ENCODE measurements around the gene LMO1.

LMO1 gene

GRCh38 chr11:8288166-8288772 is 24.6 kb upstream of the LMO1 start:
- DNase-seq: no peak

- no peak for DNase-seq
Measured at GRCh38 chr11:8287703-8288102, 24.0 kb upstream of the LMO1 start.

- DNase-seq: no peak
Measured at GRCh38 chr11:8287297-8287696, 23.6 kb upstream of the LMO1 start.

- DNase-seq: no peak
Measured at GRCh38 chr11:8286886-8287285, 23.2 kb upstream of the LMO1 start.

GRCh38 chr11:8285796-8286195 is 22.1 kb upstream of the LMO1 start:
- no peak for DNase-seq

- DNase-seq: peak; percentile 35
Measured at GRCh38 chr11:8285228-8285627, 21.6 kb upstream of the LMO1 start.

- DNase-seq: peak; percentile 46
Measured at GRCh38 chr11:8283465-8284230, 20.0 kb upstream of the LMO1 start.

GRCh38 chr11:8283100-8283464 is 19.4 kb upstream of the LMO1 start:
- DNase-seq: no peak

- no peak for DNase-seq
Measured at GRCh38 chr11:8282631-8283030, 19.0 kb upstream of the LMO1 start.

- DNase-seq: no peak
Measured at GRCh38 chr11:8281266-8281665, 17.6 kb upstream of the LMO1 start.

- DNase-seq: no peak
Measured at GRCh38 chr11:8277691-8278090, 14.0 kb upstream of the LMO1 start.

- no peak for DNase-seq
Measured at GRCh38 chr11:8276528-8276927, 12.8 kb upstream of the LMO1 start.

- DNase-seq: no peak
Measured at GRCh38 chr11:8273287-8273686, 9.6 kb upstream of the LMO1 start.

- peak; percentile 12 for DNase-seq
Measured at GRCh38 chr11:8271106-8271886, 7.6 kb upstream of the LMO1 start.

- DNase-seq: no peak
Measured at GRCh38 chr11:8269636-8270035, 6.0 kb upstream of the LMO1 start.

GRCh38 chr11:8268530-8269400 is 5.1 kb upstream of the LMO1 start:
- DNase-seq: peak; percentile 50

- DNase-seq: peak; percentile 61
Measured at GRCh38 chr11:8267831-8268529, 4.3 kb upstream of the LMO1 start.

- DNase-seq: peak; percentile 39
Measured at GRCh38 chr11:8267280-8267679, 3.6 kb upstream of the LMO1 start.

- peak; percentile 34 for DNase-seq
Measured at GRCh38 chr11:8266246-8267241, 2.9 kb upstream of the LMO1 start.

GRCh38 chr11:8265681-8266241 is 2.1 kb upstream of the LMO1 start:
- peak; percentile 50 for DNase-seq
